GM19035 (cell line): ENCODE data around the gene WDR87.
"Not testable (repeated sequence)": the region's sequence is repeated elsewhere in the genome, so short reads cannot be mapped to it uniquely, and the experiment has no call there.

Experiments used
- ATAC-seq: cut with Tn5 transposase; IDR thresholded peaks from one replicate; pipeline ENCODE4 v1.9.1; 2021; ENCODE audit not compliant: unreplicated experiment

The WDR87 gene

DNA sequence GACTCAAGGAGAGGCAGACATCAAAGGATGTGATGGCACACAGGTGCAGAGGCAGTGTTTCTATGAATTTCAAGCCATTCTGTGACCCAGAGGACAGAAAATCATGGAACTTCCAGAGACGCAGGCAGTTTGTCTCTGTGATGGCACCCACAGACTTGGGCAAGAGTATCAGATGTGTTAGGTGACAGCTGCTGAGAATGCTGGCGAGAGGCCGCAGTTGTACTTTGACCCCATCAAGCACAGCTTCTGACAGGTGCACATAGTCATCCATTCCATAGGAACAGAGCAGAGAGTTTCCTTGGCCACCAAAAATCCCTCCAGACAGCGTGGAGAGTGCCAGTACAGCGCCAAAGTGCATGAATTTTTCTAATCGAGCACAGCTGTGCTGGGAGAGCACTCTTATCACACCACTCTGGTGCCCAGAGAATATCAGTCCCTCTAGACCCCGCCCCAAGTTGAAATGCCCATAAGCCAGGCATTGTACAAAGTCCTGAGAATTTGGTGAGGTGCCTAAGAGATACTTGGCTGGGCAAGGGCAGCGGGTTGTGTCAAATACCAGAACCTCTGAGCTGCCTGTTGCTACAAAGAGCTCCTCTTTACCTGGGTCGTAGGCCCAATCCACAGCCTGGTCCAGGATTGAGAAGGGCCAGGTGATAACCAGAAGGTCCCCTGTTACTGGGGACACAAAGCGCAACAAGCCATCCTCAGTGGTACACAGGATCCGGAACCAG is 12.4 kb downstream of the WDR87 start:
- no peak for ATAC-seq

DNA sequence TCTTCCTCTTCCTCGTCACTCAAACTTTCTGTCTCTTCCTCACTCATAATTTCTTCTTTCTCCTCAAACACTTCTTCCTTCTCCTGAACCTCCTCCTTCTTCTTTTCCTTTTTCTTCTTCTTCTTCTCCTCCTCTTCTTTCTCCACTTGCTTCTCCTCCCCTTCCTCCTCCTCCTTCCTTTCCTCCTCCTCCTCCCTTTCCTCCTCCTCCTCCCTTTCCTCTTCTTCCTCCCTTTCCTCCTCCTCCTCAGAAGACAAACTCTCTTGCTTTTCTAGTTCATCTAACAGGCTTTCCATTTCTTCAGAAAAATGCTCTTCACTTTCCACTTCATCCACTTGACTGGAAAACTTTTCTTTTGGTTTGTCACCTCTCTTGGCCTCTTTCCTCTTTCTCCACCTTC is 19.8 kb downstream of the WDR87 start:
- ATAC-seq: no peak

DNA sequence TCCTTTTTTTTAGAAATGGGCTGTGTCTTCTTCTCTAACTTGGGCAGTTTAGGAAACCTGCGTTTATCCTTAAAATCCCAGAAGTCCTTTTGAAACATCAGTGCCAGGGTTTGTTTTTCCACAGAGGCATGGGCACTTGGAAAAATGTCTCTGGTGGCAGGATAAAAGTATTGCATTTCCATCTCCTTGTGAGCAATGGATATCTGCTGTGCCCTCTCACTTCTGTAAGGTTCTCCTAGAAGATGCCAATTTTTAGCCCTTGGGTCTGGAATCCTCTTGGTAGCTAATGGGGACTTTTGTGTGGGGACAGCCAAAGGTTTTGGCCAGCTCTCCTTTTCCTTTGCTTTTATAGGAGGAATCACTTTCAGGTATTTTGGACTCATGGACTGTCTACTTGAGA is 21.0 kb downstream of the WDR87 start:
- no peak for ATAC-seq

DNA sequence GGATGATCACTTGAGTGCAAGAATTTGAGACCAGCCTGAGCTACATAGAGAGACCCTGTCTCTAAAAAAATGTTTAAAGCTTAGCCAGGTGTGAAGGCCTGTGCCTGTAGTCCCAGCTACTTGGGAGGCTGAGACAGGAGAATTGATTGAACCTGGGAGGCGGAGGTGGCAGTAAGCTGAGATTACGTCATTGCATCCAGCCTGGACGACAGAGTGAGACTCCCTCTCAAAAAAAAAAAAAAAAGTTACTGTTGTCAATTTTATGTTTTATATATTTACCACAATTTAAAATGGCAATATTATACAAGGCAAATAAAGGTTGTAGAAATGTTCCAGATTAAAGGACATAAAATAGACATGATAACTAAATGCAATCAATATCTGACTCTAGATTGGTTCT is 29.2 kb downstream of the WDR87 start:
- ATAC-seq: no peak

DNA sequence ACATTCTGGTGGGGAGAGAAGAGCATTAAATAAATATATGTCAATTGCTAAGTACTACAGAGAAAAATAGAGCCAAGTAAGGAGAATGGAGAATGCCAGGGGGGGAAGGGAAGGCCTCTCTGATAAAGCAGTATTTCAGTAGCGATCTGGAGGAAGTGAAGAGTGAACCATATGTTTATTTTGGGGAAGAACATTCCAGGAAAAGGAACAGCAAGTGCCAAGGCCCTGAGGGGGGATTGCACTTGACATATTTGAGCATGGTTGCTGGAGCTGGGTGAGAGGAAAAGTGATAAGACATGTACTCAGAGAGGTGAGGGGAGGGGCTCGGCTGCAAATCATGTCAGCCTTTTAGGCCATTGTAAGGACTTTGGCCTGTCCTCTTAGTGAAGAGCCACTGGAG is 30.4 kb downstream of the WDR87 start:
- ATAC-seq: no peak

DNA sequence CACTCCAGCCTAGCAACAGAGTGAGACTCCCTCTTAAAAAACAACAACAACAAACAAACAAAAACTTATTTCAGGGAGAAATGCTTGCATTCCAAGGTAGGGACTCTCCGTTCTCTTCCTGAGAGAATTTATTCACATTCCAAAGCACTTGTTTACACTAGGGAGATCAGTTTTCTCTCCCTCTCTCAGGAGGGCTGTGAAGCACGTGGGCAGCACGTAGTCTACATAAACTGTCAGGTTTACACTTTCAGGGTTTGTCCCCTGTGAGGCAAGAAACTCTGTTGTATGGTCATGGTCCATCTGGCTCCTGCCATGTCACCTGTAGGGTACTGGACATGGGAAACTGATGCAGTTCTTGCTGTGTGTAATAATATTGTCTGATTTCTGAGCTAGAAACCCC is 31.6 kb downstream of the WDR87 start:
- ATAC-seq: no peak

DNA sequence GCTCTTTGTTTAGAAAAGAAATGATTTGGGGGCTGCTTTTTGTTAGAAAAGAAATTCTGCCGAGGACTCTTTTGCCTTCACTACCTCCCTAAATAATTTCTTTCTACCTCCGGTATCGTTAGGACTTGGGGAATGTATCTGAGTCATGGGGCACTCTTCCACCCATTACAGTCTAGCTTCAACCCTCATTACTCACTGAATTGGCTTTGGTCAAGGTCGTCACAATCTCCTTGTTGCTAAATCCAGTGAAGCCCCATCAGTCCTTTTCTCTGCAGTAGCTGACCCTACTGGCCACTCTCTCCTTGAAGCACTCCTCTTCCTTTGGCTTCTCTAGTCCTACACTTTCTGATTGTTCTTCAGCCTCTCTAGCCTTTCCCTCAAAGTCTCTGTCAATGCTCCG is 34.0 kb downstream of the WDR87 start:
- no peak for ATAC-seq

DNA sequence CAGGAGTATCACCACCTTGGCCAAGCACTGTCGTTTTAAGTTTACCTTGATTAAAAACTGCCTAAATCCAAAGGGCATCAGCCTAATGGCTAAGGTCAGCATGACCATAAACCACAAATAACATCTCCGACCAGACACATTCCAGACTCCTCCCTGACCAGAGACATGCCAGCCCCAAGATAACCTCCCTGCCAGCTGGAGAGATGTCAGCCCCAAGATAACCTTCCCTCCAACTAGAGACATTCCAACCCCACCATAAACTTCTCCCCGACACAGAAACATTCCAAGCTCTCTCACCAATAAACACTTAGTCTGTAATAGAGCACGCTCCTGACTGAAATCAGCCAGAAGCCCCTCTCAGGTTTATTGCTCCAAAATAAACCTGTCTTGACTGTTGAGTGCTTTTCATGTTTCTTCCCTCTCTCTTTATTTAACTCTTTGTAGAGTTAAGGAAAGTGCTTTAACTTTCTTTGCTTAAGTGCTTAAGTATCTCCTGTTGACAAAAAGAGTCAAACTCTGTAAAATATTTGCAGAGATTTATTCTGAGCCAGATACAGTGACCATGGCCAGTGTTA is 36.5 kb downstream of the WDR87 start:
- no peak for ATAC-seq

DNA sequence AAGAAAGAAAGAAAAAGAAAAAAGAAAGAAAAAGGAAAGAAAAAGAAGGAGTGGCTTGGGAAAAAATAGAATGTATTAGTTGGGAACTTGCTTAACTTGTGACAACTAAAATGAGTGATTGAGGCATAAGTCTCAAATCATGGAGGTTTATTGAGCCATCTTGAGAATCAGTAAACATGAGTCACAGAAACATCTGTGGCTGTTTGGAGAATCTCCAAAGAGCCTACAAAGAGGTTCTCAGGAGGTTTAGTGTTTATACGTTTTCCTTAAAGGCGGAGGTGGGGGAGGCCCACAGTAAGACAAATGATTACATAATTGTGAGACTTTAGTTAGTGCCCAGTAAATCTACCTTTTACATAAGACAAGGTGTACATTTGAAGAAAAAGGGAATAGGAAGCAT is 38.6 kb downstream of the WDR87 start:
- no peak for ATAC-seq

DNA sequence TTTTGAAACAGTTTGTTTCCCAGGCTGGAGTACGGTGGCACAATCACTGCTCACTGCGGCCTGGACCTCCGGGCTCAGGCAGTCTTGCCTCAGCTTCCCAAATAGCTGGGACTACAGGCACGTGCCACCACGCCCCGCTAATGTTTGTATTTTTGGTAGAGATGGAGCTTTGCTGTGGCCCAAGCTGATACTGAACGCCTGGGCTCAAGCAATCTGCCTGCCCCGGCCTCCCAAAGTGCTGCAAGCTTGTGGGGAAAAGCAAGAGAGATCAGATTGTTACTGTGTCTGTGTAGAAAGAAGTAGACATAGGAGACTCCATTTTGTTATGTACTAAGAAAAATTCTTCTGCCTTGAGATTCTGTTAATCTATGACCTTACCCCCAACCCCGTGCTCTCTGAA is 40.5 kb downstream of the WDR87 start:
- not testable (repeated sequence) for ATAC-seq

DNA sequence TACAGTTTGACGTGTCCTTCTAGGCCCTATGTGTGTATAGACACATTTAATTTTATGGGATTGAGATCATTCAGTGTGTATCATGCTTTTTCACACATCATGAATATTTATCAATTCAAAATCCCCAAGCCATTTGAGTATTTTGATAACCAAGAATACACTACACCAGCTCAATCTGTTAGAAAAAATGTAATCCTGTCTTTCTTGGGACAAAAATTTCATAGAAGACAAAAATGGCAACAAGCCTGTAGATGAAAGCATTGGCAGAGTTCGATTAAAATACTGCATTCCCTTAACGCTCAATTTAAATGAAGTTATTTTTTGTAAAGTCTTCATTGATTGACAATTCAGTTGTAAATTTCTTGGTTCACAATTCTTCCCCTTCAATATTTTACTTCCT is 41.9 kb downstream of the WDR87 start:
- no peak for ATAC-seq

DNA sequence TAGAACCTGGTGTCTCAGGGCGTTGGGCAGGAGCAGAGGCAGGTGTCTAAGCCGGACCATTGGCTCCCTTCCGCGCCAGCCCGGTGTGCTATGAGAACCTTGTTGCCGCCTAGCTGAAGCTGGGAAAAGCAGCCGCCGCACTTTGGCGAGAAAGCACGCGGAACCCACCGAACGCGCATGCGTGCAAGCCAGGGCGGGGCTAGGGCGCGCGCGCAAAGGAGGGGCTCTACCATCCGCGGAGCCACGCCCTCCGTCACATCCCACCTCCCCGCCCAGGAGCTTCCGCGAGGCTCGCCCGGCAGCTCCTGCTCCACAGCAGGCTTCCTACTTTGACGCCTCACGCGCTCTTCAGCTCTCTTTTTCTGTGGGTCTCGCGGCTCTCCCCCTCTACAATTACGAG is 51.3 kb downstream of the WDR87 start:
- no peak for ATAC-seq

DNA sequence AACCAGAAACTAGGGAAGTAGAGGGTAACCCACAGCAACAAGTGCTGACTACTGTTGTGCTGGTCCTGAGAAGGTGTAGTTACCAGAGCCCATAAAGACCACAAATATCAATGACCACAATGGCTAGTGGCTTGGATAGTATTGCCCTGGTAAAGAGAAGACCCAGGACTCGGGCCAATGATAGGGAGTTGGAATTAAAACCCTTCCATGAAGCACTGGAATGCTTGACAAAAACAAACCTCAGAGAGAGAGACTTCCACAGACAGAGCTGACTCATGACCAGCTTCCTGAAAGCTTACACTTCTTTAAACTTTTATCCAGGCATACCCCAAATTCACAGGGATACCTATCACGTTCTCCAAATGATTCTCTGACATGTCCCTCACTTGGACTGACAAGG is 60.5 kb downstream of the WDR87 start:
- ATAC-seq: no peak
